PC-9 (cell line): ENCODE measurements around the gene DES.

Experiments used
- CTCF ChIP-seq: fragments of 200-600 bp; sonication (generic); conservative IDR thresholded peaks from 2 replicates; pipeline ENCODE4 v1.6.1; 2017; ENCODE audit warnings: mixed run types, antibody characterized with exemption, mild to moderate bottlenecking, moderate library complexity
- EZH2 ChIP-seq: fragments of 200-600 bp; sonication (generic); IDR thresholded peaks from 2 replicates; pipeline ENCODE4 v1.8.0; 2017; ENCODE audit warnings: antibody characterized with exemption, low read depth

- TF ChIP-seq CTCF (no peak), EZH2 (no peak)
These were observed 7.9 kb downstream of the DES start for GRCh38 chr2:219426068-219426443.
